H1 (cell line): ENCODE data around the gene ZNF302. TPM values are rescaled to one million over a fixed set of nuclear protein-coding genes. Genes with fewer than 3 reads are reported as not detected.

Source experiments
- CTCF ChIA-PET: fragments of 300-600 bp; sonication (Branson Sonifier 250); formaldehyde crosslinking; loops from one replicate; lab custom pipeline; 2021; ENCODE audit not compliant: partially characterized antibody; lab: Charles Lee
- POLR2A ChIA-PET: fragments of 300-600 bp; sonication (Branson Sonifier 250); formaldehyde crosslinking; loops from one replicate; lab custom pipeline; 2021; ENCODE audit warnings: inconsistent platforms; ENCODE audit not compliant: partially characterized antibody; lab: Charles Lee
- DNase-seq, 2 experiments: peaks; one replicate each; pipeline versions ENCODE4 v3.0.0 to v3.0.0-alpha.2; 2010 to 2022; ENCODE audit warnings: low spot score in 2 of 2, low read depth in 1 of 2, mixed read lengths in 1 of 2
- FAIRE-seq: peaks from 2 replicates; lab custom pipeline; 2011; peaks lifted over from hg19 to GRCh38; lab: Jason Lieb, UNC
- H2AFZ ChIP-seq: 2 replicates; pipeline ENCODE4 v1.8.1; 2012; ENCODE audit warnings: low read length, inconsistent platforms
- H2AK5ac ChIP-seq: 2 replicates; pipeline ENCODE4 v1.6.1; 2013; ENCODE audit warnings: low read depth, low read length
- H2BK120ac ChIP-seq: replicated peaks from 2 replicates; pipeline ENCODE3; 2013; ENCODE audit warnings: low read depth, low read length, inconsistent platforms
- H2BK12ac ChIP-seq: 2 replicates; pipeline ENCODE4 v1.6.1; 2013; ENCODE audit warnings: low read depth, low read length
- H2BK15ac ChIP-seq: 2 replicates; pipeline ENCODE4 v1.6.1; 2013; ENCODE audit warnings: low read length
- H2BK20ac ChIP-seq: 2 replicates; pipeline ENCODE4 v1.6.1; 2013; ENCODE audit warnings: low read length
- H2BK5ac ChIP-seq: 2 replicates; pipeline ENCODE4 v1.6.1; 2013; ENCODE audit warnings: low read depth, low read length
- H3K14ac ChIP-seq: 2 replicates; pipeline ENCODE4 v1.6.1; 2013; ENCODE audit warnings: inconsistent platforms; ENCODE audit not compliant: insufficient read length
- H3K18ac ChIP-seq: 2 replicates; pipeline ENCODE4 v1.6.1; 2013; ENCODE audit warnings: low read length; ENCODE audit errors: extremely low read depth
- H3K23ac ChIP-seq: 2 replicates; pipeline ENCODE4 v1.6.1; 2013; ENCODE audit warnings: inconsistent platforms; ENCODE audit not compliant: insufficient read length
- H3K23me2 ChIP-seq: 2 replicates; pipeline ENCODE4 v1.6.1; 2013; ENCODE audit warnings: low read depth, low read length
- H3K27ac ChIP-seq: 2 replicates; pipeline ENCODE4 v1.6.1; 2011; ENCODE audit warnings: low read depth, low read length, inconsistent platforms
- H3K27me3 ChIP-seq, 4 experiments: replicated peaks in 1 of 4; 1 replicate in 1 of 4; 2 replicates in 3 of 4; pipeline versions ENCODE4 v1.6.1 to v1.8.1; 2011 to 2013; ENCODE audit warnings: low read length in 3 of 4, mild to moderate bottlenecking in 3 of 4, inconsistent platforms in 2 of 4, mixed read lengths in 2 of 4, moderate library complexity in 1 of 4; ENCODE audit not compliant: control insufficient read depth in 3 of 4, insufficient read depth in 3 of 4; ENCODE audit errors: extremely low read depth in 1 of 4
- H3K36me3 ChIP-seq, 4 experiments: 2 replicates each; pipeline versions ENCODE4 v1.6.1 to v1.8.1; 2011 to 2013; ENCODE audit warnings: mild to moderate bottlenecking in 4 of 4, low read length in 3 of 4, moderate library complexity in 2 of 4, control low read depth in 1 of 4, inconsistent platforms in 1 of 4; ENCODE audit not compliant: insufficient read depth in 4 of 4, control insufficient read depth in 2 of 4
- H3K4ac ChIP-seq: replicated peaks from 2 replicates; pipeline ENCODE3; 2013; ENCODE audit warnings: low read length, low read depth, mixed read lengths, inconsistent platforms; ENCODE audit not compliant: insufficient read length
- H3K4me1 ChIP-seq, 4 experiments: replicated peaks in 1 of 4; 1 replicate in 1 of 4; 2 replicates in 3 of 4; pipeline versions ENCODE4 v1.6.1 to v1.8.1; 2011 to 2013; ENCODE audit warnings: low read length in 3 of 4, inconsistent platforms in 2 of 4, mixed read lengths in 1 of 4; ENCODE audit not compliant: insufficient read depth in 4 of 4, control insufficient read depth in 3 of 4
- H3K4me2 ChIP-seq, 2 experiments: 2 replicates each; pipeline versions ENCODE4 v1.6.1 to v1.8.1; 2011 to 2013; ENCODE audit warnings: low read depth in 2 of 2, low read length in 2 of 2, control low read depth in 1 of 2, inconsistent platforms in 1 of 2, mild to moderate bottlenecking in 1 of 2; ENCODE audit not compliant: insufficient read depth in 1 of 2
- H3K4me3 ChIP-seq, 4 experiments: fragments of 200-600, 300-600 bp in 1 of 4; sonication (generic), shearing (Covaris generic), sonication (Bioruptor Twin) in 1 of 4; 2 replicates each; pipeline versions ENCODE4 v1.5.1 to v1.8.1; 2011 to 2016; ENCODE audit warnings: low read length in 4 of 4, low read depth in 3 of 4, control low read depth in 2 of 4, inconsistent platforms in 2 of 4, mild to moderate bottlenecking in 2 of 4, mixed read lengths in 1 of 4, moderate library complexity in 1 of 4; ENCODE audit not compliant: insufficient read depth in 2 of 4; ENCODE audit errors: extremely low read depth in 1 of 4
- H3K56ac ChIP-seq: replicated peaks from 2 replicates; pipeline ENCODE3; 2013; ENCODE audit warnings: low read depth, mild to moderate bottlenecking, mixed read lengths, low read length, inconsistent platforms; ENCODE audit not compliant: insufficient read length
- H3K79me1 ChIP-seq: 2 replicates; pipeline ENCODE4 v1.6.1; 2013; ENCODE audit warnings: low read depth, low read length, control low read depth
- H3K79me2 ChIP-seq, 2 experiments: 2 replicates each; pipeline versions ENCODE4 v1.6.1 to v1.8.1; 2012 to 2013; ENCODE audit warnings: low read length in 2 of 2, mild to moderate bottlenecking in 2 of 2, inconsistent platforms in 1 of 2; ENCODE audit not compliant: insufficient read depth in 2 of 2, control insufficient read depth in 1 of 2
- H3K9ac ChIP-seq, 4 experiments: replicated peaks in 1 of 4; 1 replicate in 1 of 4; 2 replicates in 3 of 4; pipeline versions ENCODE4 v1.6.1 to v1.8.1; 2011 to 2013; ENCODE audit warnings: low read depth in 3 of 4, low read length in 3 of 4, control low read depth in 2 of 4, mild to moderate bottlenecking in 2 of 4, moderate library complexity in 2 of 4, inconsistent platforms in 1 of 4; ENCODE audit errors: extremely low read depth in 1 of 4
- H3K9me3 ChIP-seq, 2 experiments: 2 replicates each; pipeline versions ENCODE4 v1.6.1 to v1.8.1; 2012 to 2013; ENCODE audit warnings: mild to moderate bottlenecking in 2 of 2, moderate library complexity in 2 of 2, control low read depth in 1 of 2, inconsistent platforms in 1 of 2, low read depth in 1 of 2, low read length in 1 of 2, mixed read lengths in 1 of 2; ENCODE audit not compliant: insufficient read depth in 2 of 2
- H4K20me1 ChIP-seq, 2 experiments: replicated peaks in 1 of 2; 2 replicates each; pipeline versions ENCODE3 to v1.8.1; 2011 to 2013; ENCODE audit warnings: inconsistent platforms in 2 of 2, low read length in 2 of 2, mild to moderate bottlenecking in 1 of 2; ENCODE audit not compliant: insufficient read depth in 2 of 2, control insufficient read depth in 1 of 2
- H4K5ac ChIP-seq: 2 replicates; pipeline ENCODE4 v1.6.1; 2013; ENCODE audit warnings: low read length, low read depth, mixed read lengths, inconsistent platforms; ENCODE audit not compliant: insufficient read length
- H4K8ac ChIP-seq: 2 replicates; pipeline ENCODE4 v1.8.0; 2013; ENCODE audit warnings: mild to moderate bottlenecking, moderate library complexity, low read length, inconsistent platforms; ENCODE audit not compliant: insufficient read depth; ENCODE audit errors: extremely low read depth
- H4K91ac ChIP-seq: replicated peaks from 2 replicates; pipeline ENCODE3; 2013; ENCODE audit warnings: low read length, mixed read lengths, inconsistent platforms; ENCODE audit not compliant: insufficient read length
- RNF2 ChIP-seq: fragments of 200-900, 300-1000 bp; sonication (generic); IDR thresholded peaks from 2 replicates; pipeline ENCODE4 v1.7.1; 2016; ENCODE audit warnings: borderline replicate concordance, low read depth, mild to moderate bottlenecking, antibody characterized with exemption, low read length; ENCODE audit not compliant: poor library complexity, severe bottlenecking; ENCODE audit errors: missing control alignments
- SRF ChIP-seq: IDR thresholded peaks from 2 replicates; pipeline ENCODE4 v1.6.1; 2011; ENCODE audit warnings: mild to moderate bottlenecking, low read depth, low read length, moderate library complexity
- ZNF274 ChIP-seq: IDR thresholded peaks from 2 replicates; pipeline ENCODE4 v1.7.0; 2012; ENCODE audit warnings: low read length, borderline replicate concordance; ENCODE audit errors: extremely low read depth
- WGBS, 2 experiments: shearing (Covaris generic) in 1 of 2; methylation state at CpG; one replicate each; pipeline versions ENCODE4 v1.1.6 to v1.1.7; 2013 to 2015; ENCODE audit warnings: low lambda C conversion rate in 2 of 2, mixed read lengths in 2 of 2, inconsistent platforms in 1 of 2, low coverage in 1 of 2, missing lambda C conversion rate in 1 of 2; ENCODE audit not compliant: insufficient replicate concordance in 2 of 2, insufficient coverage in 1 of 2, insufficient read length in 1 of 2; ENCODE audit errors: extremely low coverage in 1 of 2, missing lambda C conversion rate in 1 of 2; 5-methylcytosine and 5-hydroxymethylcytosine counted together
- polyA plus RNA-seq, 7 experiments: library from polyadenylated mRNA; depleted of rRNA in 3 of 7; stranded (reverse) in 5 of 7; unstranded in 2 of 7; fragments of >200 nt in 5 of 7; fragments of 200-250 nt in 2 of 7; gene quantifications; 1 replicate in 5 of 7; 2 replicates in 1 of 7; 4 replicates in 1 of 7; pipeline versions ENCODE4 v1.2.1 to v1.2.3, GENCODE V29; 2011 to 2013; ENCODE audit warnings: missing spikeins in 2 of 7, mixed read lengths in 2 of 7
- total RNA-seq: library from RNA; stranded (reverse); fragmentation: NEBNext Ultra II Directional; extraction: Animal tissue kit (Norgen Biotek cat#: 25700); gene quantifications from 2 replicates; pipeline ENCODE4 v1.2.1, GENCODE V29; 2021

ZNF302 gene
- total and polyA plus RNA-seq, 2 of the 8 experiments (the other 6 are each of a cell fraction or from before 2014, with no cell fraction given): 9.1 to 20.4 TPM

DNA sequence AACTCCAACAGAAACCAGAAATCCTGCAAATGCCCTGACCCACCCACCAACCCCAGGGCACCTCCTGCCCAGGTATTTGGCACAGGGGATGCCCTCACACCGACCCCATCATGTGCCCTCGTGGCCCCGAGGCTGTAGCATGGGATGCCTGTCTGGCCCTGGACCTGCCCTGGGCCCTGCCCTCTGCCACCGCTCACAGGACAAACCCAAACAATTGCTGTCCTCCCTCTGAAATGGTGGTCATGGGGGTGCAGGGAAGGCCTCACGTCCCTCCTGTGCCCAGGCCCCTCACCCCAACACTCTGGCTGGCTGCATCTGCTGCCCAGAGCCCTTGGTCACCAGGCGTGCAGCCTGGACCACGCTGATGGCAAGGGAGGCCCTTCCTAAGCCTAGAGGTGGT, 54.5 kb downstream of the ZNF302 start:
- no peak for FAIRE-seq
- H3K9ac ChIP-seq: no peak overlapping the region

More for the DNA sequence above, 54.5 kb downstream of the ZNF302 start:
- 84% methylated on average over 6 of the region's 7 CpGs; no CpG with 5 or more reads in 1 of the 2 experiments for WGBS, 2 experiments
- Histone ChIP-seq H4K8ac (peak overlapping the region; percentile 36; the same call in 1 of the 2 replicates), H2BK5ac (no peak overlapping the region), H3K23me2 (0 out of 2 replicates have a peak, but pooled peaks cover 5% of the 10 kb centered on the region), H2AFZ (no peak overlapping the region), H2BK20ac (no peak overlapping the region), H4K91ac (no peak overlapping the region), H3K79me2 (no peaks in the 10 kb centered on the region), H3K79me1 (no peaks in the 10 kb centered on the region), H3K18ac (no peak overlapping the region), H3K4me1 (peaks cover 0 to 11% (median 2%) of the 10 kb centered on the region in 4 experiments; a peak in 4 of 7 replicates), H3K4me3 (no peak overlapping the region), H2AK5ac (no peak overlapping the region), H3K27ac (no peak overlapping the region), H2BK15ac (no peak overlapping the region), H2BK12ac (no peak overlapping the region), H2BK120ac (no peak overlapping the region), H4K5ac (no peak overlapping the region), H3K36me3 (no peaks in the 10 kb centered on the region), H3K14ac (no peak overlapping the region), H3K4ac (no peak overlapping the region), H3K56ac (no peak overlapping the region), H3K27me3 (no peaks in the 10 kb centered on the region), H4K20me1 (no peaks in the 10 kb centered on the region), H3K23ac (no peak overlapping the region), H3K9me3 (0 out of 4 replicates have a peak, but pooled peaks cover 4 to 6% of the 10 kb centered on the region in 2 experiments), H3K4me2 (no peak overlapping the region; a peak in 1 of 4 replicates)
- DNase-seq: no peak
- ChIA-PET POLR2A (interaction anchor here (1.5 kb wide), 1 partner anchor 55 kb away, joined by 5 read pairs; the partner anchor contains the start of genes SCGB2B2 and ZNF302), CTCF (no interaction called here)
- no peak for TF ChIP-seq SRF
- no peak for TF ChIP-seq RNF2
- TF ChIP-seq ZNF274: no peak
